NOMO-1 (cell line): ENCODE results near the gene RSPH6A.
"Not testable (repeated sequence)": the region's sequence is repeated elsewhere in the genome, so short reads cannot be mapped to it uniquely, and the experiment has no call there.

Experiments used
- DNase-seq, 2 experiments: peaks; one replicate each; lab custom pipeline; 2025; ENCODE audit not compliant: unreplicated experiment in 2 of 2; lab: John Stamatoyannopoulos, UW

Gene RSPH6A

DNA sequence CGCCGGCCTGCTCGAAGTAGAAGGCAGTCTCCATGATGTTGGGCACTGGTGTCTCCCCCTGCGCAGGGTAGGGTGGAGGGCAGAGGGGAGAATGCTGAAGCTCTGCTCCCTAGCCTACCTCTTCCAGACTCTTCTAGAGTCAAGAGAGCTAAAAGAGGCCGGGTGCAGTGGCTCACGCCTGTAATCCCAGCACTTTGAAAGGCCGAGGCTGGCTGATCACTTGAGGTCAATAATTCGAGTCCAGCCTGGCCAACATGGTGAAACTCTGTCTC, 10.2 kb downstream of the RSPH6A start:
- DNase-seq: no peak

DNA sequence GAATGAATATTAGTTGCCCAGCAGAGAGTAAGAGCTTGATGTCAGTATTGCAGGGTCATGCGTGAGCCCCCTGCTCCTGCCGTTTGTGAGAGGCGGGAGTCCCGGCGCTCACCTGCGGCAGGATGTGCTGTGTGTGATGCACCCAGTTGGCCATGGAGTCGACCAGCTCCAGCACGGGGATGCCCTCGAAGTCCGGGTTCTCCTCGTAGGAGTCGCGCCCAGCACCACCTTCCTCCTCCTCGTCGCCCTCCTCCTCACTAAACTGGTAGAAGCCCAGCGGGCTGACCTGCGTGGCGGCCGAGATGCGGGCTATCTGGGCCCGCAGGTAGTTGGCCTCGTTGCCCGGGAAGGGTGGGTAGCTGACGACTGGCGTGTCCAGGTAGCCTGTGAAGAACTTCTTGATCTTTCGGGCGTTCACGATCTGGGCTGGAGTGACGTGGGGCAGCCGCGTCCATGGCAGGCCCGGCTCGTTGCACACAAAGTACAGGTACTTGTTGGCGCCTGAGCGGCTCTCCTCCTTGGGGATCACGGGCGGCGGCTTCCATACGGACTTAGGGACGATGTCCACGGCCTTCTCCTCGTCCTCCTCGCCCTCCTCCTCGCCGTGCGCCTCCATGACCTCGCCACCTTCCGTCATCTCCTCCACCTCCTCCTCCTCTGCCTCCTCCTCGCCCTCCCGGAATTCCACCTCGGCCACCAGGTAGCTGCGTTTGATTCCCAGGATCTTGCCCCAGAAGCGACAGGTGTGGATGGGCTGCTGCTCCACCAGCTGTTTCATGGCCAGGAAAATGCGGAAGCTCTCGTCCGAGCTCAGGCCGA, 10.8 kb downstream of the RSPH6A start:
- no peak for DNase-seq

DNA sequence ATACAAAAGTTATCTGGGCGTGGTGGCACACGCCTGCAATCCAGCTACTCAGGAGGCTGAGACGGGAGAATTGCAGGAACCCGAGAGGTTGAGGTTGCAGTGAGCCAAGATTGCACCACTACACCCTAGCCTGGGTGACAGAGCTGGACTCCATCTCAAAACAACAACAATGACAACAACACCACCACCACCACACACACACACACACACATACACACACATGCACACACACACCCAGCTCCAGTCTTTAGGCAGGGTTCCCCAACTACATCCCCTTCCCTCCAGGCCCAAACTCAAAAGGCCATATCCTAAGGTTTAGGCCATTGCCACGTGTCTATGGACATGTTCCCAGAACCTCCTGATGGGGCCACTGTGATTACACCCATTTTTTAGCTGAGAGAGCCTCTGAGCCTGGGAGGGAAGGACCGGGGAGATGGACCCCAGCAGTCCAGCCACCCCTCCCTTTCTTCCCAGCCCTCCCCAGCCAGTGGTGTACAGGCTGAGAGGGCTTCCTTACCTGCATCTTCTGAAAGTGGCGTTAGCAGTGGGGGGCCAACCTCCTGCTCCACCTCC, 13.4 kb downstream of the RSPH6A start:
- no peak for DNase-seq

DNA sequence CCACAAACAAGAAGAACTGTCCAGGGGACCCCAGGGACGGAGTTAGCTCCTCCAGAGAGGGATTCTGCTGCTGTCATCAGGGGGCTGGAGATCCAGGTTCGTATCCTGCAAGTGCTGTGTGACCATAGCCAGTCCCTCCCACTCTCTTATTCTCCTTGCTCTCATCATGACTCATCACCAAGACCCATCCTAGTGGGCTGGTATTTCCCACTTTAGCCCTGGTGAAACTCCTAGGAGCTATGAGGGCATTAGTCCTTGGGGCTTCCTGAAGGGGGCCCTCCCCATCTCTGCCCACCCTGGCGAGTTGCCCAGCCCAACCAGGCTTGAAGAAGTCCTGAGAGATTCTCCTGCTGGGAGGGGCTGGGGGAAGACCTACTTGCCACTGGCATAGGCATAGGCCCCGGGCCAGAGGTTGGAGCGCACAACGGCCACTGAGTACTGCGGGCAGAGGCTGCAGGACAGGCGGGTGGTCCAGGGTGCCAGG, 15.0 kb downstream of the RSPH6A start:
- no peak for DNase-seq

DNA sequence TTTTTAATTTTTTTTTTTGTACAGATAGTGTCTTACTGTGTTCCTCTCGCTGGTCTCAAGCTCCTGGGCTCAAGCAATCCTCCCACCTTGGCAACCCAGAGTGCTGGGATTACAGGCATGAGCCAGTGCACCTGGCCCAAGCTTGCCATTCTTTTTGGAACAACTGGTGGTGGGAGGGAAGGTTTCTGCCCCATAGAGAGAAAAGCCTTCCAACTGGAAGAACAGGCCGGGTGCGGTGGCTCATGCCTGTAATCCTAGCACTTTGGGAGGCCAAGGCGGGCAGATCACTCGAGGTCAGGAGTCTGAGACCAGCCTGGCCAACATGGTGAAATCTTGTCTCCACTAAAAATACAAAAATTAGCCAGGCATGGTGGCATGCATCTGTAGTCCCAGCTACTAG, 15.6 kb downstream of the RSPH6A start:
- not testable (repeated sequence) for DNase-seq

DNA sequence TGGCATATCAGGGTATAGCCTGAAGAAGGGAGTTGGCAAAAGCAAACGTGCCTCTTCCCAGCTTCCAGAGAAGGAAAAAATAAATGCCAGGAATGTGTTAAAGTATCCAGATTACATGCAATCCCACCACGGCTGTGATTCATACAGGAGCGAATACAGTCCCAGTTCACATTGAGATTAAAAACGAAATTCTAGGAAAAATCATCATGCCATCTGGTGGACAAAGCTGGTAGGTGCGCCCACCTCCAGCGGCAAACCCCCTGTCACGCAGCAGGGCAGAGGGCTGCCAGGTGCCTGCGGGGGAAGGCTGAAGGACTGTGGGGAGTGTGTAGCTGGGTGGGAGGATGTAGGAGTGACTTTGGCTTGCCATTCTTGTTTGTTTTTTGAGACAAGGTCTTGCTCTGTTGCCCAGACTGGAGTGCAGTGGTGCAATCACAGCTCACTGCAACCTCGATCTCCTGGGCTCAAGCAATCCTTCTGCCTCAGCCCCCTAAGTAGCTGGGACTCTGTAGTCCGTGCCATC, 16.1 kb downstream of the RSPH6A start:
- peak; percentile 9 to 29 for DNase-seq

DNA sequence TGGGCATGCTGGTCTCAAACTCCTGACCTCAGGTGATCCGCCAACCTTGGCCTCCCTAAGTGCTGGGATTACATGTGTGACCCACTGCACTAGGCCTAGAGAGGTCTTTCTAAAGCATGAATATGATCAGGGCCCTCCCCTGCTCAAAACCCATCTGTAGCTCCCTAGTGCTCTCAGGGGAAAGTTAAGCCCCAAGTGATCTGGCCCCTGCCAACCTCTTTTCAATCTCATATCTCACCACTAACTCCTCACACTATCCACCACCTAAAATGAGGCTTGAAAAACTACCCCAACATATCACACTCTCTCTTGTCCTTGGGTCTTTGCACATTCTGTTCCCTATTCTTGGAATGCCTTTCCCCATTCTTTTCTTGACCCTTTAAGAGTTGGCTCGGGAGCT, 20.5 kb downstream of the RSPH6A start:
- DNase-seq: no peak

DNA sequence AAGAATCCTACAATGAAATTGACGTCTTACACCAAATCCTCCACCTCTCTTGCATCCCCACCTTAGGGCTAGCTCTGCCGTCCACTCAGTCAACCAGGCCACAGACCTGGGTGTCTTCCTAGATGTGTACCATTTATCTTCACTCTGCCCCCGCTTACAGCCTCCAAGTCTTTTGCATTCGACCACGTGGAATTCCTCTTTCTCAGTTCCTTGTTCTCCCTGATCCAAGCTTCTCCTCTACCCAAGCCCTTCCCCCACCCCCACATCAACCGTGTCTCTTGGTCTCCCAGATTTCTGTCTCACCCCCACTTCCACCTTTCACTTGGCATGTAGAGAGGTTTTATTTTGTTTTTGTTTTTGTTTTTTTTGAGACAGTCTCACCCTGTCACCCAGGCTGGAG, 21.2 kb downstream of the RSPH6A start:
- DNase-seq: no peak

DNA sequence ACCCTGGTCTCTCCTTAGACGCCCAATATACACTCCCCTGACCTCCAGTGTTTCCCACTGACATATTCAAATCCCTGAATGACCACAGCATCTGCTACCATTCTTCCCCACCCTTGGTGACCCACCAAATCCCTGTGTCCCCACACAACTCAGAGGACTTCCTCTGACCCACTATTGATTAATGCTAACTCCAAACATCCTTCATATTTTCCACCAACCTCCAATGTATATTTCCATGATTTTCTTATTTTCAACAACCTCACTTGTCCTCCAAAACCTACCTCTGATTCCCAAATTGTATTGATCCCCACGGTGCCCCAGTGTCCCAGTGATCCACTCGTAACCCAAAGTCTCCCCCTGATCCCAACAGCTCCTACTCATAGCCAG, 21.9 kb downstream of the RSPH6A start:
- no peak for DNase-seq

DNA sequence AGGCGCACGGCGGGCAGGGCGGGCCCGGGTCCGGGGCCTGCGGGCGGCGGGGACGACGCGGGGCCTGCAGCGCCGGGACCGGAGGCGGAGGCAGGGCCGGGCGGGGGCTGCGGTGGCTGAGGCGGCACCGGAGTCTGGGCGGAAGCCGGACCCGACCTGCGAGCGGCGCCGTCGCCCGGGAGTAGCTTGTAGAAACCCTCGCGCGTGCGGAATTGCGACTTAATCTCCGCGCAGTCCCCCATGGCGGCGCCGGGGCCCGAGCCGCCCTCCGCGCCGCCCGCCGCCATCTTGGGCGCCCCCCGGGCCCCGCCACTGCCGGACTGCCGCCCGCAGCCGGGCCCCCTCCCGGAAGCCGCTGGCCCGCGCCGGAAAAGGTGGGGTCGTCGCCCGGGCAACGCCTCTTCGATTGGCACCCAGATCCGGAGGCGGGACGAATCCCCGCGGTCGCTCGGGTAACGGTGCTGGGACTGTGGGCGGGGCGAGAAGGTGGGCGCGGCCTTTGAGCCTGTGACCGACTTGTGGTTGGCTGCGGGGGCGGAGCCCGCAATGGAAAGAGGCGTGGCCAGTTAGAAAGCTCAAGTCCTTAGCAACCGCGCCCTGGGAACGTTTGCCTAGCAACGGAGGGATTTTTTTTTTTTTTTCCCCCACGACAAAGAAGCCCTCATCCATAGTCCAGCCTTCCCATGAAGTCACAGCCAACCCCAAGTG, 22.5 kb downstream of the RSPH6A start, which contains the start of gene DMWD:
Gene DMWD (minus strand): TSS at position 376 of the 708 bp plus-strand sequence. CDS start 89 bp downstream, at position 287.
- DNase-seq: peak; percentile 90 to 95

DNA sequence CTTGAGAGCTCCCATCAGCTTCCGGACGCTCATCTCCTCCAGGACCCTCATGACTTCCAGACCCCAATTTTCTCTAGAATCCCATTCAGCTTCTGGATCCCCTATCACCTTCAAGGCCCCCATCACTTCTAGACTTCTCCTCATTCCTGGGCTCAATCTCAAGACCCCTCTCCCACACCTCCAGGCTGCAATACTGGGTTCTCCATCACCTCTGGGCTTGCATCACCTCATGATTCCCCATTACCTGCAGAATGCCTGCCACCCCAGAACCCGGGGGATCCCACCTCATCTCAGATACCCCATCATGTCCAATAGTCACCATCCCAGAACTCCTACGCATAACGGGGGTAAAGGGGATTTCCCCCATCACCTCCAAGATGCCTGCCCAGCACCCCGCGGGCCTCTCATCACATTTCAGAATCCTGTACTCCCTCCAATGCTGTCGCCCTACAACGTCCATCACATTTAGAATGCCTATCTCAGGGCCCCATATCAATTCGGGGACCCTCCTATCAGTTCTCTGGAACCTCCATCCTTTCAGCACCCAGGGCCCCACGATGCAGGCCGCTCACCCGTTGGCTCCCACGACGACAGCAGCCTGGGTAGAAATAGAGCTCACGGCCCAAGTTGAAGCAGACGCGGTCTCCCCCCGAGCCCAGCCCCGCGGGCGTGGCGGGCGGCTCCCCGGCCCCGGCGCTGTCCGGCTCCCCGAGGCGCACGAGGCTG, 23.2 kb downstream of the RSPH6A start:
- DNase-seq: no peak

DNA sequence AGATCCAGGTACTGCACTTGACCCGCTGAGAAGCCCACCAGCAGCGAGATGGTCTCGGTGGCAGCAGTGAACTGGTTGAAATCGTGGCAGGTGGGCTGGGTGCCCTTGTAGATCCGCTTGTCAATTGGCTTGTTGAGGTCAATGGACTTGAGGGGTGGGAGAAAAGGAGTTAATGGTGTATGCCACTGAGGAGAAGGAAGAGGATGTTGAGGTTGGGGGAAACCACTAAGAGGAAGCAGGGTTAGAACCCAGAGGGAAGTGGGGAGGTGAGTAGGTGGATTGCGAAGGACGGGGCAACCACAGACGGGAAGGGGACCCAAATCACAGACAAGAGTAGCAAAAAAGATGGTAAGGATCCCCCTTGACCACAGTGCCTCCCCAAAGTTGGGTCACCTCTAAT, 24.2 kb downstream of the RSPH6A start:
- DNase-seq: peak; percentile 87 to 92

DNA sequence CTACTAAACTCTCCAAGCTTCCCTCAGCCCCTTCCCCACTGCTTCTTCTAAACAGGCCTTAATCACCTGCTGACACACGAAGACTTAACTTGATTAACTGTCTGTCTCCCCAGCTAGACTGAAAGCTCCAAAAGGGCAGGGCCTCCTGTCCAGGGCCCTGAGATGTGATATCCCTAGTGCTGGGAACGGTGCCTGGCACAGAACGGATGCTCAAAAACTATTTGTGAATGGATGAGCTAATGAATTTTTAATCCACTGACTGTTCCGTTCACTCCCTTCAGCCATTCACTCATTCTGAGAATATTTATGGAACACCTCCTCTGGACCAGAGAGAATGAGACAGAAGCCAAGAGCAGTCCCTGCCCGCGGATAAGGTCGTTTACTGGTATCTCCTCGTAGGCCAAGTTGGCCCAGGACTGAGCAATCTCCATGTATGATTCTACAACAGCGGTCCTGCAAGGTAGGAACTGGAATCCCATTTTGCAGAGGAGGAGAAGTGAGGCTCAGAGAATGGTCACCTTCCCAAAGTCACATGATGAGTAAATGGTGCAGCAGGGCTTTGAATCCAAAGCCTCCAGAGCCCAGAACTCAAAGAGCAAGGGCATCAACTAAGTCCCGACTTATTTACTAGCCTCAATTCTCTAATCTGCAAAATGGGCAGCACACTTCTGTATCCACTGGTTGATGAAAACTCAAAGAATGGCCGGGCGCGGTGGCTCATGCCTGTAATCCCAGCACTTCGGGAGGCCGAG, 25.9 kb downstream of the RSPH6A start:
- DNase-seq: no peak

DNA sequence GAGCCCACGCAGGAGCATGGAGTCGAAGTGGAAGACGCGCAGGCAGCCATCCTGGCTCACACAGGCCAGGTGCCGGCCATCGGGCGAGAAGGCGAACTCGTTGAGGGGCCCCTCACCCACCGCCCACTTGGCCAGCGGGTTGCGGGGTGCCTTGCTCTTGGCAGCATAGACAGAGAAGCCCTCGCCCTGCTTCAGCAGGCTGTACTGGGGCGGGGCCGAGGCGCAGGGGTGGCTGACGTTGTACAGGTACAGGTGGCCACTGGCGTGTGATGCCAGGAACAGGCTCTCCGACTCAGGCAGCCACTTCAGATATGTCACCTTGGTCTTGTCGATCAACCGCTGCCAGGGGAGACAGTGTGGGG, 28.6 kb downstream of the RSPH6A start:
- DNase-seq: no peak

DNA sequence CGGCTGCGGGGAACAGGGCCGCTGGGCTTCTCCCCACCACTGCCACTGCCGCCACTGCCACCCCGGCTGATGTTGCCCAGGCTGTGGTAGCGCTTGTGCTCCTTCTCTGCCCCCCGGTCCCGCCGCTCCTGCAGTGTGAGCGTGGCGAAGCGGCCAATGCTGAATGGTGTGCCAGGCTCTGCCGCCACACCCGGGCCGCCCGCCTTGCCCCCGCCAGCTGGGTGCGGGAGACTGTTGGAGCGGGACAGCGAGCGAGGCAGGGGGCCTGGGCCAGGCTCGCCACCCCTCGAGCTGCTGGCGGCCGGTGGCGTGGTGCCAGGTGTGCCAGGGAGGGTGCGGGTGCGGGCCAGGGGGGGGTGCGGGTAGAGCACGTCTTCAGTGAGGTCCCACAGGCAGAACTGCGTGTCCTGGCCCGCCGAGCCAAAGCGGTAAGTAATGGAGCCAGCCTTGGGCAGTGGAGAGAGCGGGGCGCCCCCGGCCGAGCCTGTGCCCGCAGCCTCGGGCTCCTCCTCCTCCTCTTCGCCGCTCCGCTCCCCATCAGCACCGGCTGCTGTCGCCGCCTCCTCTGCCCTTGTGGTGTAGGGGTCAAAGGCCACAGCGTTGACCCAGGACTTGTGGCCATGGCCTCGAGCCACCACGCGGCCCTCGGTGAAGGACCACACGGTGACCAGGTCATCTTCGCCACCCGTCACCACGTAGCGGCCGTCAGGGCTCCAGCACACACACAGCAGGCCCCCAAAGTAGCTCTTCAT, 29.2 kb downstream of the RSPH6A start:
- no peak for DNase-seq

DNA sequence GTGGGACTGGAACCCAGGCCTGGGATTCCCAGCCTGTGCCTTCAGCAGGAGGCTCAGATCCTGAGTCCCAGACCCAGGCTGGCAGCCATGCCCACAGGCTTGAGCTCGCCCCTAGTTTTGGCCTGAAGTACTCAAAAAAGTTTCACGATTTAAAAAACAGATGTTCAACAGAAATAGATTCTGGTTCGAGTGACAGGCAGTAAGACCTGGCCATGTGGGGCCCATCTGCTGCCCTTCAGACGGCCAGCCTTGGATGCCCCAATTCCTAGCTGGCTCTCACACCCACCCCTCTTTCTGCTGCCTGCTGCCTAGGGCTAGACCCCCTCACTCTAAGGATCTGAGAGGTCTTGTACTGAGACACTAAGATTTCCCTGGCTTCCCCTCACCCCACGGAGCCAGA, 30.0 kb downstream of the RSPH6A start:
- no peak for DNase-seq

DNA sequence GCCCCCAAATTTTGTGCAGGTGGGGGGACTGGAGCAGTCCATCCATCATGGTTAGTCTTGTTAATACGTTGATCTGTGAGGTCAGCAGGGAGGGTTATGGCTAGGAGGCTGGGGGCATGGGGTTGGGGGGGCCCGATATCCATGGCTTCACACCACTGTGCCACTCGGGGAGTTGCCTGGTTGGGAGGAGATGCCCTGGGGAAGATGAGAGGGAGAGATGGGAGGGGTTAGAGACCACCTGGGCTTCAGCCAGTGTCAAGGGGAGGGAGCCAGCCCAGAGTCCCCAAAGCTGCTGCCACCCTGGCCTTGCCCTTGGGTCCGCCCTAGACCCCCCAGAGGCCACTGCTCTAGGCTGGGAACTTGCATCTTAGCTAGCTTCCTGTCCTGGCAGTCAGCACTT, 31.0 kb downstream of the RSPH6A start:
- DNase-seq: no peak

DNA sequence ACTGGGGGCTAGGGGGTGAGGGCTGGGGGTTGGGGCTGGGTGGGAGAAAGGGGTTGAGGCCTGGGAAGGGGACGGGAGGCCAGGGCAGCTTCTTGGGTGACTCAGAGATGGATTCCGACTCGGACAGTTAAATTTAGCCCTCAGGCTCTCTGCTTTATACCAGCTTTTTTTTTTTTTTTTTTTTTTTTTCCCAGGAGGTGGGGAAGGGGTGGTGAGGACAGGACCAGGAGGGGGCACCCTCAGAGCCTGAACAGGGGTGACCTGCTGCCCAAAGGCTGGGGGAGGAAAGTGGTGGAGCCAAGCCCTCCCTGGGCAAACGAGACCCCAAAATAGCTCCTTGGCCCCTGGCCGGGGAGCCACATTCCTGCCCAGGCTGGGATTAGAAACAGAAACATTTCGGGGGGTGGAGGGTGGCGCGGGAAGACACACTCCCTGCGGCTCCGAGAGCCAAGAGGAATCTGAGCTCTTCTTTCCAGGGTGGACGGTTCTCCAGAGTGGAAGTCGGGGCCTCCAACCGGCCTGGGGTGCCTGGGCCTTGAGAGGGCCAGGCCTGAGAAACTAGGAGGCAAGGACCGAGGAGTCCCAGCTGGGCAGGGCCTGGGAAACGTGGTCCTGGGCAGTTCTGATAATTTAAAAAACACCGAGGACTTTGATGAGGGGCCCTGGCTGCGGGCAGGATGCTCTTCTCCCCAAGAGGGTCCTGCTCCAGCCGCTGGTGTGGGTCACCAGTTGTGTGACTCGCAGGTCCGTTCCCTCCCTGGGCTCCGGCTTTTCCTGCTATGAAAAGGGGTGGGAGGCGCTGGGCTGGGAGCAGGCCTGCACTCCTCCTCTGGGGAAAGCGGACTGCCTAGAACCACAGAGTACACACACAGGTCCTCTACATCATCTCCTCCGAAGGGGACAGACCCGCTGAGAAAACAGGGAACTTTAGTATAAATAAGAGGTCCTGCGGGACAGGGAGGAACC, 32.0 kb downstream of the RSPH6A start:
- DNase-seq: no peak
